ENCODE measurements around the gene USP21. TPM values are rescaled to one million over a fixed set of nuclear protein-coding genes. Genes with fewer than 3 reads are reported as not detected.
"Not testable (repeated sequence)": the region's sequence is repeated elsewhere in the genome, so short reads cannot be mapped to it uniquely, and the experiment has no call there.

USP21 gene
- total RNA-seq, 1 donor from 2014 or later = 38.1 TPM

DNA sequence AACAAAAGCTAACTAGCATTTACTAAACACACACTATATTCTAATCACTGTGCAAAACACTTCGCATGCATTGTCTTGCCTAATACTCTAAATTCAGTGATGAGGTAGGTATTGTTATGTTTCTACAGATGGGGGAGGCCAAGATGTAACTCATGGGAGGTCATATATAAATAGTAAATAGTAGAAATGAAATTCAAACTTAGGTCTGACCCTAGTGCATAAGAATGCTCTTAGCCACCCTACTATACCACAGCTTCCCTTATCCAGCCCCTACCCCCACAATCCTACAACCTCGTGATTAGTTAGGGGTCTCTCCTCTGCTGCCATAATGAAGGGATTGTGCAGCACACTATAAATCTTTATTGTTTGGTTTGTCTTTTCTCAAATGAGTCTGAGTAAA, 44.7 kb upstream of the USP21 start:
- H3K36me3 Mint-ChIP-seq (ENCODE audit: low read depth) = peaks cover 36% of the 10 kb centered on the region
- ATAC-seq (ENCODE audit: low read depth) (no peak), DNase-seq (no peak)
- H3K4me3 Mint-ChIP-seq = no peak overlapping the region
- CTCF ChIA-PET = no interaction called here
- intact Hi-C loops (cut with micrococcal nuclease) = no loop called here
- TF ChIP-seq, protein P1, sequence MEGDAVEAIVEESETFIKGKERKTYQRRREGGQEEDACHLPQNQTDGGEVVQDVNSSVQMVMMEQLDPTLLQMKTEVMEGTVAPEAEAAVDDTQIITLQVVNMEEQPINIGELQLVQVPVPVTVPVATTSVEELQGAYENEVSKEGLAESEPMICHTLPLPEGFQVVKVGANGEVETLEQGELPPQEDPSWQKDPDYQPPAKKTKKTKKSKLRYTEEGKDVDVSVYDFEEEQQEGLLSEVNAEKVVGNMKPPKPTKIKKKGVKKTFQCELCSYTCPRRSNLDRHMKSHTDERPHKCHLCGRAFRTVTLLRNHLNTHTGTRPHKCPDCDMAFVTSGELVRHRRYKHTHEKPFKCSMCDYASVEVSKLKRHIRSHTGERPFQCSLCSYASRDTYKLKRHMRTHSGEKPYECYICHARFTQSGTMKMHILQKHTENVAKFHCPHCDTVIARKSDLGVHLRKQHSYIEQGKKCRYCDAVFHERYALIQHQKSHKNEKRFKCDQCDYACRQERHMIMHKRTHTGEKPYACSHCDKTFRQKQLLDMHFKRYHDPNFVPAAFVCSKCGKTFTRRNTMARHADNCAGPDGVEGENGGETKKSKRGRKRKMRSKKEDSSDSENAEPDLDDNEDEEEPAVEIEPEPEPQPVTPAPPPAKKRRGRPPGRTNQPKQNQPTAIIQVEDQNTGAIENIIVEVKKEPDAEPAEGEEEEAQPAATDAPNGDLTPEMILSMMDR (IDR thresholded peaks at IDR 0.05) = no peak
- POLR2A ChIA-PET = interaction anchor here (1.2 kb wide), 1 partner anchor 10 kb away, joined by 5 read pairs; no protein-coding TSS in a partner anchor
- no peak overlapping the region for H3K27ac Mint-ChIP-seq
- no peaks in the 10 kb centered on the region for H3K9me3 Mint-ChIP-seq
- peaks cover 77% of the 10 kb centered on the region for H3K4me1 Mint-ChIP-seq
- no peaks in the 10 kb centered on the region for H3K27me3 Mint-ChIP-seq

DNA sequence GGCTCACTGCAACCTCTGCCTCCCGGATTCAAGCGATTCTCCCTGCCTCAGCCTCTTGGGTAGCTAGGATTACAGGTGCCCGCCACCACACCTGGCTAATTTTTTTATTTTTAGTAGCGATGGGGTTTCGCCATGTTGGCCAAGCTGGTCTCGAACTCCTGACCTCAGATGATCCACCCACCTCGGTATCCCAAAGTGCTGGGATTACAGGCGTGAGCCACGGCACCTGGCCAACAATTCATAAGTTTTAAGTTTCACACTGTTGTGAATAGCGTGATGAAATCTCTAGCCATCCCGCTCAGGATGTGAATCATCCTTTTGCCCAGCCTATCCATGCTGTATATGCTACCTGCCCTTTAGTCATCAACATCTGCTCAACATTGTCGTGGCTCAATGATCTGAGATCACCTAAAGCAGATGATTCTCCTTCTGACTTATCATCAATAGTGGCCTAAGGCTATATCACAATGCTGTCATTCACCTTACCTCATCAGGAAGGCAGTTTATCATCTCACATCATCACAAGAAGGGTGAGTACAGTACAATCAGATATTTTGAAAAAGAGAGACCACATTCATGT, 44.1 kb upstream of the USP21 start:
- peaks cover 82% of the 10 kb centered on the region for H3K4me1 Mint-ChIP-seq
- intact Hi-C loops (cut with micrococcal nuclease) = no loop called here
- H3K36me3 Mint-ChIP-seq (ENCODE audit: low read depth) = peaks cover 40% of the 10 kb centered on the region
- H3K9me3 Mint-ChIP-seq = no peaks in the 10 kb centered on the region
- POLR2A ChIA-PET = interaction anchor here (1.2 kb wide), 1 partner anchor 20 kb away, joined by 3 read pairs; no protein-coding TSS in a partner anchor
- H3K27ac Mint-ChIP-seq = no peak overlapping the region
- ATAC-seq (ENCODE audit: low read depth) (no peak), DNase-seq (no peak)
- TF ChIP-seq, protein P1 (IDR thresholded peaks at IDR 0.05) = no peak
- peak overlapping the region; percentile 3 for H3K4me3 Mint-ChIP-seq
- CTCF ChIA-PET = no interaction called here
- H3K27me3 Mint-ChIP-seq = no peaks in the 10 kb centered on the region

DNA sequence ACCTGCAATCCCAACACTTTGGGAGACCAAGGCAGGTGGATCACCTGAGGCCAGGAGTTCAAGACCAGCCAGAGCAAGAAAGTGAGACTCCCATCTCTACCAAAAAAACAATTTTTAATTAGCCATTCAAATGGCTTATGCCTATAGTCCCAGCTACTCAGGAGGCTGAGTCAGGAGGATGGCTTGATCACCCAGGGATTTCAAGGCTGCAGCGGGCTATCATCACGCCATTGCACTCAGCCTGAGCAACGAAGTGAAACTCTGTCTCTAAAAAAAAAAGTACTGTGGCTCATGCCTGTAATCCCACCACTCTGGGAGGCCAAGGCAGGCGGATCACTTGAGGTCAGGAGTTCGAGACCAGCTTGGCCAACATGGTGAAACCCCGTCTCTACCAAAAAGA, 43.3 kb upstream of the USP21 start:
- not testable (repeated sequence) for H3K9me3 Mint-ChIP-seq
- CTCF ChIA-PET = interaction anchor here (0.6 kb wide), 1 partner anchor 284 kb away, joined by 3 read pairs; no protein-coding TSS in a partner anchor

DNA sequence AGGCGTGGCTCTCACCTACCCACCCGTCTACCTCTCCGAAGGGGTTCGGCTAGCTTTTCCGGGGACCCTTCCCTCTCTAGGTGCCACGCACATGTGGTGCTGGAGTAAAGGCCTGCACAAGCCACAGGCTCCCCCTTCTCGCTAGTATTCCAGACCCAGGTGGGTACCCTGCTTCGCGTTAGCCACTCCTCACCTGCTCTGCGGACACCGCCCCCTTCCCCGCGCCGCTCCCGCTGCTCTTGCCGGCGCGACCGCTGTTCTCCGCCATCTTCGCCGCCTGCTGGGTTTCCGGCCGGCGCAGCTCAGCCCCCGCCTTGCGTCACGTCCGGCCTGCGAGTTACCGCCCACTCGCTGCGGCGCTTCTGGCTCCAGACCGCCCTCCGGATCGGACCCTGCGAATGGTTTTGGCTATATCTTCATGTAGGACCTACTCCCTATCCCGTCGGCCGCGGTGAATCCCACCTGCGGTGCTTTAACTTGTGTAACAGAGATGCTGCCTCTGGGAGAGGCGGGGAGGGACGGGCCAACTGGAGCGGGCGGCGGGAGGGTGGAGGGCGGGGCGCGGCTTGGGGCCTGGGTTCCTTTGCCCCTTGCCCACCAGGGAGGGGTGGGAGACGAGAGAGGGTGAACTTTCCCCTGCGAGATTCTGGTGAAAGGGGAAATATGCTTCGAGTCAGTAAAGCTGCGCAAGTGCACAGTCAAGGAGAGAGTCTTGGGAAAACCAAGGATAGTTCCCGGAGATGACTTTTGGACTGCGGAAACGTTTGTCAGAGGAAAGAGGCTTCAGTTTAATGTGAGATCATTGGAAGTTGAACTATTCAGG, 41.3 kb upstream of the USP21 start, which contains the start of the genes NIT1 and PFDN2:
NIT1 (plus strand) TSS at position 347 of the 823 bp plus-strand sequence; CDS start at position 419, 72 bp downstream.
PFDN2 (minus strand) TSS at position 279 of the 823 bp plus-strand sequence; CDS start at position 268, 11 bp downstream.
- ChIA-PET POLR2A (interaction anchor here (0.6 to 3.7 kb wide), 22 partner anchors 10 to 772 kb away, joined by 3 to 43 read pairs (median 6); partner anchors contain the start of genes ARHGAP30, DEDD, F11R and KLHDC9), CTCF (interaction anchor here (0.6 to 1.8 kb wide), 5 partner anchors 14 to 97 kb away, joined by 3 to 10 read pairs (median 4); partner anchors contain the start of genes DEDD and F11R)
- intact Hi-C loops (cut with micrococcal nuclease) = loop anchor here (1.0 to 2.0 kb wide), 4 partner anchors 14 to 73 kb away; partner anchors contain the start of genes DEDD, KLHDC9, USF1 and USP21
- TF ChIP-seq, protein P1 (IDR thresholded peaks at IDR 0.05) = no peak
- Mint-ChIP-seq H3K27ac (peak within 1 kb of the TSS; percentile 89), H3K4me1 (peaks cover 87% of the 10 kb centered on the region), H3K36me3 (ENCODE audit: low read depth) (peaks cover 58% of the 10 kb centered on the region), H3K27me3 (no peaks in the 10 kb centered on the region), H3K4me3 (peak within 1 kb of the TSS; percentile 92), H3K9me3 (no peaks in the 10 kb centered on the region)
- peak; percentile 77 for ATAC-seq (ENCODE audit: low read depth)
- DNase-seq = peak; percentile 84

More for the DNA sequence above, 43.3 kb upstream of the USP21 start:
- H3K4me3 Mint-ChIP-seq; ATAC-seq (ENCODE audit: low read depth); DNase-seq; H3K27me3 Mint-ChIP-seq; intact Hi-C loops (cut with micrococcal nuclease): not testable (repeated sequence)
- Mint-ChIP-seq H3K4me1 (peaks cover 86% of the 10 kb centered on the region), H3K27ac (peak overlapping the region; percentile 18), H3K36me3 (ENCODE audit: low read depth) (peaks cover 41% of the 10 kb centered on the region)
- POLR2A ChIA-PET = interaction anchor here (1.2 to 2.7 kb wide), 2 partner anchors 20 to 70 kb away, joined by 3 to 25 read pairs; partner anchors contain the start of gene USF1

DNA sequence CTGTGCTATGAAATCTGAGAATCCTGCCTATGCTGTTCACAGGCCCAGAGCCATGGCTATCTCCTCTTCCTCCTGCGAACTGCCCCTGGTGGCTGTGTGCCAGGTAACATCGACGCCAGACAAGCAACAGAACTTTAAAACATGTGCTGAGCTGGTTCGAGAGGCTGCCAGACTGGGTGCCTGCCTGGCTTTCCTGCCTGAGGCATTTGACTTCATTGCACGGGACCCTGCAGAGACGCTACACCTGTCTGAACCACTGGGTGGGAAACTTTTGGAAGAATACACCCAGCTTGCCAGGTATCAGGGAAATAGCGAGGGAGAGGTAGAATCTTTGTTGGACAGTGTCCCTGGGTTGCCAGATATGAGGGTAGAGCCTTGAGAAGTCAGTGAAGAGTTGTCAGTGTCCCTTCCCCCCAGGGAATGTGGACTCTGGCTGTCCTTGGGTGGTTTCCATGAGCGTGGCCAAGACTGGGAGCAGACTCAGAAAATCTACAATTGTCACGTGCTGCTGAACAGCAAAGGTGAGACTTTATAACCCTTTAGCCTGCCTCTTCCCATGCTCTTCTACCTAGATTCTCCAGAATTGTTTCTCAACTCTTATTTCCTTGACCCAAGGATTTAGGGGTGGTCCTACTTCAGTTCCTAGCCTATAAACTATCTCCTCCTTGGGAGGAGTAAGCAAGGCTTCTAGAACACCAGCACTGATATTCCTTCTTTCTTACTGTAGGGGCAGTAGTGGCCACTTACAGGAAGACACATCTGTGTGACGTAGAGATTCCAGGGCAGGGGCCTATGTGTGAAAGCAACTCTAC, 40.0 kb upstream of the USP21 start:
- Mint-ChIP-seq H3K27me3 (no peaks in the 10 kb centered on the region), H3K36me3 (ENCODE audit: low read depth) (peaks cover 63% of the 10 kb centered on the region), H3K4me1 (peaks cover 76% of the 10 kb centered on the region), H3K9me3 (no peaks in the 10 kb centered on the region), H3K27ac (peak overlapping the region; percentile 89), H3K4me3 (peak overlapping the region; percentile 92)
- ChIA-PET CTCF (no interaction called here), POLR2A (interaction anchor here (0.6 to 3.7 kb wide), 4 partner anchors 13 to 186 kb away, joined by 4 to 43 read pairs (median 18); partner anchors contain the start of genes DEDD and KLHDC9)
- peak; percentile 51 for ATAC-seq (ENCODE audit: low read depth)
- no peak for DNase-seq
- TF ChIP-seq, protein P1 (IDR thresholded peaks at IDR 0.05) = no peak
- intact Hi-C loops (cut with micrococcal nuclease) = loop anchor here (2.0 kb wide), 2 partner anchors 40 to 74 kb away; partner anchors contain the start of genes USF1 and USP21

All from activated B cell treated with CpG ODN at 0.5 μM for 24 hours (primary cell).